Measurements from ENCODE around the gene VDR.

DNA sequence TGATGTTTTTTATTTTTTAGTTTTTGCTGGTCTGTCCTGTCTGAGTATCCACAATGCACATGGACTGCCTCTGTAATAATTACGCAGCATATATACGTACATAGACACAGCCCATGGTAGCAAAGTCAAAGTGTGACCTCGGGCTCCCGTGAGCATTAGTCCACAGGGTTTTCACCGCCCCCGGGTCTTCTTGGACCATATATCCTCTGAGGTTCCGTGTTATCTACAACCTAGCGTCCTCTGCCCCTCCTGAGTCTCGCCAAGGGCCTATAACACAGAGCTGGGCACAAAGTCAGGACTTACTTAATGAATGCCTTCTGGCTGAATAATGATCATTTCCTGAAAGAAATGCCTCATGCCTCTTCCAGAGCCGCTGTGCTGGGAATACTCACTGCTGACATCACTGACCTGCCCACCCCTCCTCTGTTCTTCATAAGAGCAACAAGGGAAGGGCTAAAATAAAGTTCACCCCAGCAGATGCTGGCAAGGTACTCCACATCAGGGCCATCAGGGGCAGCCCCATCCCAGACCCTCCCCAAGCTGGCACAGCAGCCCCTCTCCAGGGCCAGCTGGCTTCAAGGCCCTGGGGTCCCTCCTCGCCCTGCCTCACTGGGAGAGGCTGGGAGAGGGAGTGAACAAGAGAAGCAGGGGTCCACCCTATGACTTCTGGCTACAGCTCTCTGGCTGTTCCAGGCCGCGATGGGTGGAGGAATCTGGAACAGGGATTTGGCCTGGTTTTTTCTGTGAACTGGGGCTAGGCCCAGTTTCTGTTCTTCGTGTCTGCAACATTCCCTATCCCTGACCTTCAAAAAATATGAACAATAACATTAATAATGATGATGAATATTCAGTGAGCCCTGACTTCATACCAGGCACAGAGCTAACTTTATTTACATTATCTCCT, 93.0 kb downstream of the VDR start:
- TF ChIP-seq EZH2phosphoT487 (IDR thresholded peaks at IDR 0.05; ENCODE audit: borderline replicate concordance), result no peak
- TF ChIP-seq CTCF (conservative IDR thresholded peaks at IDR 0.05; ENCODE audit: low read length), result no peak

Data from Loucy (cell line).